ENCODE data around the gene SLC22A25. TPM values are rescaled to one million over a fixed set of nuclear protein-coding genes. Genes with fewer than 3 reads are reported as not detected.

The SLC22A25 gene
- polyA plus RNA-seq: under 1 TPM; 0.02 to 0.04 TPM

DNA sequence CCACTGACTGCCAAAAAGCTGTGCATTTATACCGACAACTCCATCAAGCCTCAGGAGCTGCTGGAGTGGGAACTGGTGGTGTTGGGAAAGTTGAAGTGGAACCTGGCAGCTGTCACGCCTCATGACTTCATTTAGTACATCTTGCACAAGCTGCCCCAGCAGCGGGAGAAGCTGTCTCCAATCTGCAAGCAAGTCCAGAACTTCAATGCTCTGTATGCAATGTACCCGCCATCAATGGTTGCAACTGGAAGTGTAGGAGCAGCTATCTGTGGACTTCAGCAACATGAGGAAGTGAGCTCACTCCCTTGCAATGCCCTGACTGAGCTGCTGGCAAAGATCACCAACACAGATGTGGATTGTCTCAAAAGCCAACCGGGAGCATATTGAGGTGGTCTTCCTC lies at the start of gene SLC22A25:
SLC22A25 (minus strand) TSS at position 67 of the 400 bp plus-strand sequence. CDS start 13,947 bp downstream, outside the sequence.
- Histone ChIP-seq H3K27me3 (ENCODE audit: control insufficient read depth in 1 of 2, insufficient read depth in 2 of 2, low read length in 2 of 2) (no peaks in the 10 kb centered on the region), H3K36me3 (ENCODE audit: control insufficient read depth in 2 of 2, insufficient read depth in 2 of 2, low read length in 1 of 2) (no peaks in the 10 kb centered on the region), H3K27ac (ENCODE audit: low read depth in 2 of 2, low read length in 1 of 2) (peak within 1 kb of the TSS; percentile 46 to 85), H3K9me3 (ENCODE audit: control insufficient read depth in 2 of 2, insufficient read depth in 1 of 2, low read depth in 1 of 2, low read length in 1 of 2) (no peaks in the 10 kb centered on the region), H3K4me3 (ENCODE audit: low read depth in 1 of 2, low read length in 2 of 2) (no peak within 1 kb of the TSS), H3K4me1 (ENCODE audit: control insufficient read depth in 2 of 2, insufficient read depth in 2 of 2, low read length in 1 of 2) (peaks cover 4 to 11% of the 10 kb centered on the region in 2 donors)
- 65 to 70% methylated on average over 5 of the region's 5 CpGs for WGBS, 2 donors

DNA sequence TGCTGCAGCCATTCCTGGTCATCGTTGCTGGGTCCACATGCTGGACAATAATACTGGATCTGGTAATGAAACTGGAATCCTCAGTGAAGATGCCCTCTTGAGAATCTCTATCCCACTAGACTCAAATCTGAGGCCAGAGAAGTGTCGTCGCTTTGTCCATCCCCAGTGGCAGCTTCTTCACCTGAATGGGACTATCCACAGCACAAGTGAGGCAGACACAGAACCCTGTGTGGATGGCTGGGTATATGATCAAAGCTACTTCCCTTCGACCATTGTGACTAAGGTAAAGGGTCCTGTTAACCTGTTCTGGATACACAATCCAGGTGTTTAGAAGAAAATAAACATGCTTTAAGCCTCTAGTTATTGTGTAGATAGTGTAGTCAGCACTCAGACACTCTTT lies 46.9 kb upstream of the SLC22A25 start:
- no peaks in the 10 kb centered on the region for H3K36me3 ChIP-seq (ENCODE audit: control insufficient read depth in 2 of 2, insufficient read depth in 2 of 2, low read length in 1 of 2)
- no peaks in the 10 kb centered on the region for H3K27me3 ChIP-seq (ENCODE audit: control insufficient read depth in 1 of 2, insufficient read depth in 2 of 2, low read length in 2 of 2)
- H3K4me1 ChIP-seq (ENCODE audit: control insufficient read depth in 2 of 2, insufficient read depth in 2 of 2, low read length in 1 of 2): no peaks in the 10 kb centered on the region
- 81 to 85% methylated on average over 4 of the region's 4 CpGs for WGBS, 2 donors
- no peaks in the 10 kb centered on the region for H3K9me3 ChIP-seq (ENCODE audit: control insufficient read depth in 2 of 2, insufficient read depth in 1 of 2, low read depth in 1 of 2, low read length in 1 of 2)
- H3K4me3 ChIP-seq (ENCODE audit: low read depth in 1 of 2, low read length in 2 of 2): no peak overlapping the region
- no peak overlapping the region for H3K27ac ChIP-seq (ENCODE audit: low read depth in 2 of 2, low read length in 1 of 2)

DNA sequence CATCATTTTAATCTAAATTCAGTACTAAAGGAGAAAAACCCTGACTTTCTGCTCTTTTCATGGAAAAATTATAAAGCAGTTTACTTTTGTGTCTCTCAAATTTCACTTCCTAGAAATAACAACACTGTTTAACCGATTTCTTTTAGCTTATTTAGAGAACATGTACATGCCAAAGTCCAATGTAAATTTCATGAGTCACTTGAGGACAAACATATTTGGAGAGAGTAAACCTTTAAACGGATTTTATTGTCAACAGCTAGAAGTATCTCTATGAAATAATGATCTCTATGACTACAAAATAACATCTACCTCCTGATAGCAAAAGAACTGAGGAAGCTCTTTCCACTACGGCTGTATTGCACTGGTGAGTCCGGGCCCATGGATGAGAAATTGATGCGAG lies 46.3 kb upstream of the SLC22A25 start:
- Histone ChIP-seq H3K36me3 (ENCODE audit: control insufficient read depth in 2 of 2, insufficient read depth in 2 of 2, low read length in 1 of 2) (no peaks in the 10 kb centered on the region), H3K27ac (ENCODE audit: low read depth in 2 of 2, low read length in 1 of 2) (no peak overlapping the region), H3K27me3 (ENCODE audit: control insufficient read depth in 1 of 2, insufficient read depth in 2 of 2, low read length in 2 of 2) (no peaks in the 10 kb centered on the region), H3K4me1 (ENCODE audit: control insufficient read depth in 2 of 2, insufficient read depth in 2 of 2, low read length in 1 of 2) (no peaks in the 10 kb centered on the region), H3K4me3 (ENCODE audit: low read depth in 1 of 2, low read length in 2 of 2) (no peak overlapping the region), H3K9me3 (ENCODE audit: control insufficient read depth in 2 of 2, insufficient read depth in 1 of 2, low read depth in 1 of 2, low read length in 1 of 2) (no peaks in the 10 kb centered on the region)
- 58 to 65% methylated on average over 5 of the region's 5 CpGs for WGBS, 2 donors

DNA sequence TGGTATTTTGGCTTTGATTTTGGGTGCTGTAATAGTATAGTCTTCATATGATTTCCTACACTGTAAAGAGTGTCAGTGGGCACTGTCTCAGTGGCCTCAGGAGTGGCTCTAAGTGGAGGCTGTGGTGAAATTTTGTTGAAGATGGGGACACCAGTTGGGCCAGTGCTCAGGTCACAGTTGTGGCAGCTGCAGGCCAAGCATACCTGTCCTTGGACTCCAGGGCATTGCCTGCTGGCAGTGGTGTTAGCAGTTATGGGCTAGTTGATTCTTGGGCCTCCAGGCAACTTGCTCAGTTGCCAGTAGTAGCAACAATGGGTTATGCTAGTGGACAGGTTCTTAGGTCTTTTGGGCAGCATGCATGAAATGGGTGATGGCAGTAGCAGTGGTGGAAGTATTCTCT lies 39.2 kb upstream of the SLC22A25 start:
- no peak overlapping the region for H3K27ac ChIP-seq (ENCODE audit: low read depth in 2 of 2, low read length in 1 of 2)
- H3K36me3 ChIP-seq (ENCODE audit: control insufficient read depth in 2 of 2, insufficient read depth in 2 of 2, low read length in 1 of 2): no peaks in the 10 kb centered on the region
- H3K4me1 ChIP-seq (ENCODE audit: control insufficient read depth in 2 of 2, insufficient read depth in 2 of 2, low read length in 1 of 2): no peaks in the 10 kb centered on the region
- no peak overlapping the region for H3K4me3 ChIP-seq (ENCODE audit: low read depth in 1 of 2, low read length in 2 of 2)
- peaks cover 0 to 2% of the 10 kb centered on the region in 2 donors for H3K9me3 ChIP-seq (ENCODE audit: control insufficient read depth in 2 of 2, insufficient read depth in 1 of 2, low read depth in 1 of 2, low read length in 1 of 2)
- no peaks in the 10 kb centered on the region for H3K27me3 ChIP-seq (ENCODE audit: control insufficient read depth in 1 of 2, insufficient read depth in 2 of 2, low read length in 2 of 2)

DNA sequence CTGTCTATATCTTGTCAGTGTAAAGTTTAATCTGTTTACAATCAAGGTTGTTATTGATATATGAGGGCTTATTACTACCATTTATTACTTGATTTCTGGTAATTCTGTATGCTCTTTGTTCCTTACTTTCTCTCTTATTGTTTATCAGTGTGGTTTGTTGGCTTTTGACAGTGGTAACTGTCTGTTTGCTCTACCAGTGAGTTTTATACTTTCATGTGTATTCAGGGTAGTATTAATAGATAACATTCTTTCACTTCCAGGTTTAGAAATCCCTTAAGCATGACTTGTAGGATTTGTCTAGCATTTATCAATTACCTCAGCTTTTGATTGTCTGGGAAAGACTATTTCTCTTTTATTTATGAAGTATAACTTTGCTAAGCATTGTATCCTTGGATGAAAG lies 37.5 kb upstream of the SLC22A25 start:
- Histone ChIP-seq H3K9me3 (ENCODE audit: control insufficient read depth in 2 of 2, insufficient read depth in 1 of 2, low read depth in 1 of 2, low read length in 1 of 2) (peaks cover 0 to 2% of the 10 kb centered on the region in 2 donors), H3K27me3 (ENCODE audit: control insufficient read depth in 1 of 2, insufficient read depth in 2 of 2, low read length in 2 of 2) (no peaks in the 10 kb centered on the region), H3K4me1 (ENCODE audit: control insufficient read depth in 2 of 2, insufficient read depth in 2 of 2, low read length in 1 of 2) (no peaks in the 10 kb centered on the region), H3K36me3 (ENCODE audit: control insufficient read depth in 2 of 2, insufficient read depth in 2 of 2, low read length in 1 of 2) (no peaks in the 10 kb centered on the region), H3K4me3 (ENCODE audit: low read depth in 1 of 2, low read length in 2 of 2) (no peak overlapping the region), H3K27ac (ENCODE audit: low read depth in 2 of 2, low read length in 1 of 2) (no peak overlapping the region)

DNA sequence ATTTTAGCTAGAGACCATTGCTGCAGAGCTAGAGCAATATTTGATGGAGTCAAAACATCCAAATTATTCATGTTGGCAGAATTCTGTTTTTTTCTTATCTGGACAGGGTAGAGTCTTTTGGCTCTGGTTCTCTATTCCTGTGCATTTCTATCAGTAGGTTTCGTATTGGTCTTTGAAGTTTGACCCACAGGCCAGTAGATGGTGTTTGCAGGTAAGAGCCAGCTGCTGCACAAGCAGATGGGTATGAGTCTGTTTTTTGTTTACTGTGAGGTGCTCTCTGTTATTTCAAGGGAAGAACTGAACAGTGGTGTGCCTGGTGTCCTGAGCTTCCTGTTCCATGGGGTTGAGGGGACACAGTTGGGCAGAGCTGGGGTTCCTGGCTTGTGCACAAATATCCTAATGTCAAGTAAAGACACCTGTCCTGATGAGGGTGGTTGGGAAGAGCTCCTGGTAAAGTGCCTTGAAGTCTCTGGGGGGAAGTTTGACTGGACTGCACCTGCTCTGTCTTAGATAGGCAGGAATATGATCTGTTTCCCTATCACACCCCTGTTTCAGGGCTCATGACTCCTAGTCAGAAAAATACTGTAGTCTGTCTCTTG lies 34.0 kb upstream of the SLC22A25 start:
- no peak overlapping the region for H3K27ac ChIP-seq (ENCODE audit: low read depth in 2 of 2, low read length in 1 of 2)
- H3K27me3 ChIP-seq (ENCODE audit: control insufficient read depth in 1 of 2, insufficient read depth in 2 of 2, low read length in 2 of 2): no peaks in the 10 kb centered on the region
- no peak overlapping the region for H3K4me3 ChIP-seq (ENCODE audit: low read depth in 1 of 2, low read length in 2 of 2)
- no peaks in the 10 kb centered on the region for H3K4me1 ChIP-seq (ENCODE audit: control insufficient read depth in 2 of 2, insufficient read depth in 2 of 2, low read length in 1 of 2)
- WGBS, 2 donors: 24 to 34% methylated on average over 1 of the region's 1 CpG
- H3K9me3 ChIP-seq (ENCODE audit: control insufficient read depth in 2 of 2, insufficient read depth in 1 of 2, low read depth in 1 of 2, low read length in 1 of 2): no peaks in the 10 kb centered on the region
- no peaks in the 10 kb centered on the region for H3K36me3 ChIP-seq (ENCODE audit: control insufficient read depth in 2 of 2, insufficient read depth in 2 of 2, low read length in 1 of 2)

DNA sequence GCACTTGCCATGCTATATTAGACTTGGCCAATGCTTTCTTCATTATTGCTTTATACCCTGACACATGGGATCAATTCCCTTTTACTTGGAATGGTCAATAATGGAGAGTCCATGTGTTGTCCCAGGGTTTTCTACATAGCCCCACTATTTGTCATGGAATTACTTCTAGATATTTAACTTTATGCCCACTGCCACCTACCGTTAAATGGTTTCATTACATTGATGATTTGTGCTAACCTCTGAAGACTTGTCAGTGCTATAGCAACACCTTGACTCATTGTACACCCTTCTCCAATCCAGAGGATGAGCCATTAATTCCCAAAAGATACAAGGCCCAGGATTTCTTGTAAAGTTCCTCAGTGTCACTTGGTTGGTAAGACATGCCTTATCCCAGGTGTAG lies 31.4 kb upstream of the SLC22A25 start:
- 75 to 93% methylated on average over 1 of the region's 1 CpG for WGBS, 2 donors
- H3K36me3 ChIP-seq (ENCODE audit: control insufficient read depth in 2 of 2, insufficient read depth in 2 of 2, low read length in 1 of 2): no peaks in the 10 kb centered on the region
- H3K4me3 ChIP-seq (ENCODE audit: low read depth in 1 of 2, low read length in 2 of 2): no peak overlapping the region
- H3K27me3 ChIP-seq (ENCODE audit: control insufficient read depth in 1 of 2, insufficient read depth in 2 of 2, low read length in 2 of 2): no peaks in the 10 kb centered on the region
- H3K27ac ChIP-seq (ENCODE audit: low read depth in 2 of 2, low read length in 1 of 2): no peak overlapping the region
- no peaks in the 10 kb centered on the region for H3K4me1 ChIP-seq (ENCODE audit: control insufficient read depth in 2 of 2, insufficient read depth in 2 of 2, low read length in 1 of 2)
- H3K9me3 ChIP-seq (ENCODE audit: control insufficient read depth in 2 of 2, insufficient read depth in 1 of 2, low read depth in 1 of 2, low read length in 1 of 2): no peaks in the 10 kb centered on the region

DNA sequence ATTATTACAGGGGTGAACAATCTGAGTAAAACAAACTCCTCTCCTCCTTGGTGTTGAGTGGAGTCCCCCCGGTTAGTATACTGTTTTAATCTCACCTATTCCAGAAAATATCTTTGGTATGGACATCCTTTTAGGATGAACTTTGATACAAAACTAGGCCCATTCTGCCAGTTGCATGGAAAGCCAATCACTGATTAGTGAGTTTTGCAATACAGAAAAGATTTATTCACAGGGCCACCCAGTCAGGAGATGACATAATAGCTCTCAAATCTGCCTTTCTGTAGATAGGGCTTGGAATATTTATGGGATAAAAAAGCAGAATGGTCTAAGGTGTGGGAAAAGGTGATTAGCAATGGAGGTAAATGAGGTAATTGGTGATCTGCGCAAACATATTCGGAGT lies 30.3 kb upstream of the SLC22A25 start:
- no peaks in the 10 kb centered on the region for H3K27me3 ChIP-seq (ENCODE audit: control insufficient read depth in 1 of 2, insufficient read depth in 2 of 2, low read length in 2 of 2)
- WGBS, 2 donors: 95 to 96% methylated on average over 3 of the region's 3 CpGs
- no peak overlapping the region for H3K4me3 ChIP-seq (ENCODE audit: low read depth in 1 of 2, low read length in 2 of 2)
- no peaks in the 10 kb centered on the region for H3K9me3 ChIP-seq (ENCODE audit: control insufficient read depth in 2 of 2, insufficient read depth in 1 of 2, low read depth in 1 of 2, low read length in 1 of 2)
- no peaks in the 10 kb centered on the region for H3K4me1 ChIP-seq (ENCODE audit: control insufficient read depth in 2 of 2, insufficient read depth in 2 of 2, low read length in 1 of 2)
- H3K36me3 ChIP-seq (ENCODE audit: control insufficient read depth in 2 of 2, insufficient read depth in 2 of 2, low read length in 1 of 2): no peaks in the 10 kb centered on the region
- H3K27ac ChIP-seq (ENCODE audit: low read depth in 2 of 2, low read length in 1 of 2): no peak overlapping the region

DNA sequence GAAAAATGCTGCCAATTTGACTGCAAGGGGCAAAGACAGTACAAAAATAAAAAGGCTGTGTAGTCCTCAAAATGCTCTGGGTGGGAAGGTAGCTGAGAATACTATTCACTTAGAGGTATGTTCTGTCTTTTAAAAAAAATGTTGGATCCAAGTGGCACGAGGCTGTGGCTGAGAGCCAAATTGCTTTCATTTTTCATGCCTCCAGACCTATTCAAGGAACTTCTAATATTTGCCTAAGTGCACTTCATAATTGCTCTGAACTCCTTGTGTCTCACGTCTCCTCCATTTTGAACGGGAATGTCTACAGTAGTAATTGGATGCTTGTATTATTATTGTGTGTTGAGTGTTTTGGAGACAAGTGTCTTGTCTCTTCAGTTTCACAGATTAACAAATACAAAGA lies 19.1 kb upstream of the SLC22A25 start:
- no peak overlapping the region for H3K27ac ChIP-seq (ENCODE audit: low read depth in 2 of 2, low read length in 1 of 2)
- H3K36me3 ChIP-seq (ENCODE audit: control insufficient read depth in 2 of 2, insufficient read depth in 2 of 2, low read length in 1 of 2): peaks cover 0 to 2% of the 10 kb centered on the region in 2 donors
- no peaks in the 10 kb centered on the region for H3K27me3 ChIP-seq (ENCODE audit: control insufficient read depth in 1 of 2, insufficient read depth in 2 of 2, low read length in 2 of 2)
- peaks cover 0 to 15% of the 10 kb centered on the region in 2 donors for H3K4me1 ChIP-seq (ENCODE audit: control insufficient read depth in 2 of 2, insufficient read depth in 2 of 2, low read length in 1 of 2)
- WGBS, 2 donors: 24 to 27% methylated on average over 3 of the region's 3 CpGs
- peaks cover 0 to 3% of the 10 kb centered on the region in 2 donors for H3K9me3 ChIP-seq (ENCODE audit: control insufficient read depth in 2 of 2, insufficient read depth in 1 of 2, low read depth in 1 of 2, low read length in 1 of 2)
- H3K4me3 ChIP-seq (ENCODE audit: low read depth in 1 of 2, low read length in 2 of 2): no peak overlapping the region

DNA sequence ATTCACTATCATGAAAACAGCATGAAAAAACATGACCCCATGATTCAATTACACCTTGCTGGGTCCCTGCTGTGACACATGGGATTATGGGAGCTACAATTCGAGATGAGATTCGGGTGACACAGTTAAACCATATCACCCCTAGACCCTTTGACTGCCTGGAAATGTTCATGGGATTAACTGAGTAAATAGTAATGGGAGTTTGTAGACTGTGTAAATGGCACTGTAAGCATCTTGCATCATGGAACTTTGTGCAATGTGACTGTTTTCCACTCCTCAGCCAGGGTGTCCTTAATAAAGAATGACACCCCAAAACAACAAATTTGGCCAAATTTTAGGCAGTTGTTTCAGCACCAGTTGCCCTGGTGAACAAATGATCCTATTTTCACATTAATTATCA lies 7.9 kb upstream of the SLC22A25 start:
- WGBS, 2 donors: 80 to 85% methylated on average over 2 of the region's 2 CpGs
- H3K9me3 ChIP-seq (ENCODE audit: control insufficient read depth in 2 of 2, insufficient read depth in 1 of 2, low read depth in 1 of 2, low read length in 1 of 2): no peaks in the 10 kb centered on the region
- no peak overlapping the region for H3K4me3 ChIP-seq (ENCODE audit: low read depth in 1 of 2, low read length in 2 of 2)
- H3K36me3 ChIP-seq (ENCODE audit: control insufficient read depth in 2 of 2, insufficient read depth in 2 of 2, low read length in 1 of 2): no peaks in the 10 kb centered on the region
- H3K4me1 ChIP-seq (ENCODE audit: control insufficient read depth in 2 of 2, insufficient read depth in 2 of 2, low read length in 1 of 2): no peaks in the 10 kb centered on the region
- H3K27me3 ChIP-seq (ENCODE audit: control insufficient read depth in 1 of 2, insufficient read depth in 2 of 2, low read length in 2 of 2): no peaks in the 10 kb centered on the region
- no peak overlapping the region for H3K27ac ChIP-seq (ENCODE audit: low read depth in 2 of 2, low read length in 1 of 2)

Data from esophagus (tissue), 2 donors.